ENCODE measurements around the gene RHBDL1. TPM values are rescaled to one million over a fixed set of nuclear protein-coding genes. Genes with fewer than 3 reads are reported as not detected.

The RHBDL1 gene
- total and polyA plus RNA-seq, 2 of the 8 experiments (the other 6 are each of a cell fraction or from before 2014, with no cell fraction given), result 4.0 to 8.1 TPM

DNA sequence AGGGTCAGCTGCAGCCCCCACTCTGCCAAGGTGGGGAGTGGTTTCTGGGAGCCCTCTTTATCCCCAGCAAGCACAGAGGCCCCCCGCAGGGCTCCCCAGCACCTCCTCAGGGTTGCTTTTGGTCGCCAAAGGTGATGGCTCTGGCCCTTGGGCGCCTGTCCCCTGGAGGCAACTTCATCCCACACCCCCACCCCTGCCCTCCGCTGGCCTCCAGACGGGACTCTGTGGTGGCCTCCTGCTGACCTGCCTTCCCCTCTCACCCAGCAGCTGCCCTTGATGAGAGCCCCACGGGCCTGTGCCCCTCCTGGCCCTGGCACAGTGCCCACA, 15.4 kb upstream of the RHBDL1 start:
- no peak overlapping the region; the same call in 1 of the 2 replicates for H2AFZ ChIP-seq (ENCODE audit: low read length)
- H3K18ac ChIP-seq (ENCODE audit: extremely low read depth, low read length), result no peak overlapping the region
- peak overlapping the region; percentile 85 for H4K8ac ChIP-seq (ENCODE audit: extremely low read depth, insufficient read depth, low read length)
- no peak overlapping the region for H3K56ac ChIP-seq (replicated peaks; ENCODE audit: insufficient read length, low read depth, low read length)
- FAIRE-seq (no peak), DNase-seq (ENCODE audit: low read depth in 1 of 2, low spot score in 2 of 2) (no peak)
- no peak overlapping the region for H2BK20ac ChIP-seq (ENCODE audit: low read length)
- H4K20me1 ChIP-seq (replicated peaks in 1 of 2; ENCODE audit: control insufficient read depth in 1 of 2, insufficient read depth in 2 of 2, low read length in 2 of 2), result no peaks in the 10 kb centered on the region
- H3K79me1 ChIP-seq (ENCODE audit: low read depth, low read length), result no peaks in the 10 kb centered on the region
- WGBS, 2 experiments (ENCODE audit: extremely low coverage in 1 of 2, insufficient coverage in 1 of 2, insufficient read length in 1 of 2, insufficient replicate concordance in 2 of 2, low coverage in 1 of 2, low lambda C conversion rate in 2 of 2, missing lambda C conversion rate in 1 of 2), result 67% methylated on average over 2 of the region's 6 CpGs; no CpG with 5 or more reads in 1 of the 2 experiments
- H3K79me2 ChIP-seq (ENCODE audit: control insufficient read depth in 1 of 2, insufficient read depth in 2 of 2, low read length in 2 of 2), result no peaks in the 10 kb centered on the region
- no peak overlapping the region for H2AK5ac ChIP-seq (ENCODE audit: low read depth, low read length)
- no peak overlapping the region for H3K9ac ChIP-seq (replicated peaks in 1 of 4; ENCODE audit: extremely low read depth in 1 of 4, low read depth in 3 of 4, low read length in 3 of 4)
- no peaks in the 10 kb centered on the region for H3K9me3 ChIP-seq (ENCODE audit: insufficient read depth in 2 of 2, low read depth in 1 of 2, low read length in 1 of 2)
- H3K36me3 ChIP-seq (ENCODE audit: control insufficient read depth in 2 of 4, insufficient read depth in 4 of 4, low read length in 3 of 4), result peaks cover 0 to 31% (median 1%) of the 10 kb centered on the region in 4 experiments; a peak in 3 of 8 replicates
- H3K4me1 ChIP-seq (replicated peaks in 1 of 4; ENCODE audit: control insufficient read depth in 3 of 4, insufficient read depth in 4 of 4, low read length in 3 of 4), result peaks cover 0 to 8% (median 1%) of the 10 kb centered on the region in 4 experiments; a peak in 4 of 7 replicates
- no peak overlapping the region for H3K27ac ChIP-seq (ENCODE audit: low read depth, low read length)
- H3K23me2 ChIP-seq (ENCODE audit: low read depth, low read length), result no peaks in the 10 kb centered on the region
- no peak for TF ChIP-seq YY1 (IDR thresholded peaks at IDR 0.05; ENCODE audit: low read depth, low read length)
- H3K4me3 ChIP-seq (ENCODE audit: extremely low read depth in 1 of 4, insufficient read depth in 2 of 4, low read depth in 3 of 4, low read length in 4 of 4), result no peak overlapping the region
- H2BK120ac ChIP-seq (replicated peaks; ENCODE audit: low read depth, low read length), result no peak overlapping the region
- peak overlapping the region; percentile 81; the same call in 1 of the 2 replicates for H2BK15ac ChIP-seq (ENCODE audit: low read length)
- ChIA-PET CTCF (ENCODE audit: partially characterized antibody) (interaction anchor here (0.6 to 11.3 kb wide), 14 partner anchors 9 to 85 kb away, joined by 3 to 104 read pairs (median 5); partner anchors contain the start of genes METTL26, RHBDL1 and WDR90), POLR2A (ENCODE audit: partially characterized antibody) (interaction anchor here (0.7 to 17.4 kb wide), 7 partner anchors 10 to 73 kb away, joined by 3 to 214 read pairs (median 6); partner anchors contain the start of genes JMJD8, RHBDL1, STUB1 and WDR90)
- H3K4me2 ChIP-seq (ENCODE audit: insufficient read depth in 1 of 2, low read depth in 2 of 2, low read length in 2 of 2), result peak overlapping the region in 1 of 2 experiments; percentile 36; a peak in 1 of 4 replicates
- no peak overlapping the region for H4K91ac ChIP-seq (replicated peaks; ENCODE audit: insufficient read length, low read length)
- H2BK12ac ChIP-seq (ENCODE audit: low read depth, low read length), result no peak overlapping the region
- H2BK5ac ChIP-seq (ENCODE audit: low read depth, low read length), result 0 out of 2 replicates have a peak overlapping the region, but pooled peaks have one; percentile 41
- H4K5ac ChIP-seq (ENCODE audit: insufficient read length, low read depth, low read length), result no peak overlapping the region
- no peaks in the 10 kb centered on the region for H3K27me3 ChIP-seq (replicated peaks in 1 of 4; ENCODE audit: control insufficient read depth in 3 of 4, extremely low read depth in 1 of 4, insufficient read depth in 3 of 4, low read length in 3 of 4)
- H3K4ac ChIP-seq (replicated peaks; ENCODE audit: insufficient read length, low read depth, low read length), result no peak overlapping the region
- H3K23ac ChIP-seq (ENCODE audit: insufficient read length), result no peak overlapping the region
- H3K14ac ChIP-seq (ENCODE audit: insufficient read length), result no peak overlapping the region
